HG02571 (cell line): ENCODE results near the gene PLBD1.

ENCODE experiments used
- ATAC-seq: cut with Tn5 transposase; IDR thresholded peaks from one replicate; pipeline ENCODE4 v1.9.1; 2021; ENCODE audit warnings: mild to moderate bottlenecking, moderate library complexity; ENCODE audit not compliant: unreplicated experiment

Gene PLBD1

GRCh38 chr12:14567351-14568162 is at the start of gene PLBD1:
Gene PLBD1, minus strand, starts transcription at chr12:14567883. Its CDS starts 187 bp downstream, at chr12:14567696.
- ATAC-seq, result no peak

GRCh38 chr12:14614704-14615121 is 47.0 kb upstream of the PLBD1 start:
- no peak for ATAC-seq

GRCh38 chr12:14613718-14614117 is 46.0 kb upstream of the PLBD1 start:
- ATAC-seq, result peak; percentile 94

GRCh38 chr12:14612898-14613445 is 45.3 kb upstream of the PLBD1 start:
- ATAC-seq, result no peak

- no peak for ATAC-seq
Measured at GRCh38 chr12:14612250-14612649, 44.6 kb upstream of the PLBD1 start.

- no peak for ATAC-seq
Measured at GRCh38 chr12:14611640-14612203, 44.0 kb upstream of the PLBD1 start.

- ATAC-seq, result no peak
Measured at GRCh38 chr12:14607568-14607967, 39.9 kb upstream of the PLBD1 start.

GRCh38 chr12:14605401-14605989 is 37.8 kb upstream of the PLBD1 start:
- no peak for ATAC-seq

GRCh38 chr12:14601692-14602478 is 34.2 kb upstream of the PLBD1 start:
- no peak for ATAC-seq

- ATAC-seq, result no peak
Measured at GRCh38 chr12:14597480-14597879, 29.8 kb upstream of the PLBD1 start.

GRCh38 chr12:14591719-14592118 is 24.0 kb upstream of the PLBD1 start:
- ATAC-seq, result no peak

GRCh38 chr12:14589169-14590004 is 21.7 kb upstream of the PLBD1 start:
- no peak for ATAC-seq

GRCh38 chr12:14588571-14588970 is 20.9 kb upstream of the PLBD1 start:
- ATAC-seq, result no peak

GRCh38 chr12:14578646-14579045 is 11.0 kb upstream of the PLBD1 start:
- no peak for ATAC-seq

GRCh38 chr12:14577344-14577743 is 9.7 kb upstream of the PLBD1 start:
- no peak for ATAC-seq

GRCh38 chr12:14576896-14577295 is 9.2 kb upstream of the PLBD1 start:
- no peak for ATAC-seq

- no peak for ATAC-seq
Measured at GRCh38 chr12:14575585-14575984, 7.9 kb upstream of the PLBD1 start.

GRCh38 chr12:14573118-14573517 is 5.4 kb upstream of the PLBD1 start:
- ATAC-seq, result no peak

GRCh38 chr12:14572401-14572800 is 4.7 kb upstream of the PLBD1 start:
- ATAC-seq, result no peak

GRCh38 chr12:14571779-14572178 is 4.1 kb upstream of the PLBD1 start:
- ATAC-seq, result no peak
